HG03460 (cell line): ENCODE data around the gene EFCAB14.
"Not testable (repeated sequence)": the region's sequence is repeated elsewhere in the genome, so short reads cannot be mapped to it uniquely, and the experiment has no call there.

Experiments
- ATAC-seq: cut with Tn5 transposase; IDR thresholded peaks from one replicate; pipeline ENCODE4 v1.9.1; 2021; ENCODE audit not compliant: unreplicated experiment

EFCAB14 gene

DNA sequence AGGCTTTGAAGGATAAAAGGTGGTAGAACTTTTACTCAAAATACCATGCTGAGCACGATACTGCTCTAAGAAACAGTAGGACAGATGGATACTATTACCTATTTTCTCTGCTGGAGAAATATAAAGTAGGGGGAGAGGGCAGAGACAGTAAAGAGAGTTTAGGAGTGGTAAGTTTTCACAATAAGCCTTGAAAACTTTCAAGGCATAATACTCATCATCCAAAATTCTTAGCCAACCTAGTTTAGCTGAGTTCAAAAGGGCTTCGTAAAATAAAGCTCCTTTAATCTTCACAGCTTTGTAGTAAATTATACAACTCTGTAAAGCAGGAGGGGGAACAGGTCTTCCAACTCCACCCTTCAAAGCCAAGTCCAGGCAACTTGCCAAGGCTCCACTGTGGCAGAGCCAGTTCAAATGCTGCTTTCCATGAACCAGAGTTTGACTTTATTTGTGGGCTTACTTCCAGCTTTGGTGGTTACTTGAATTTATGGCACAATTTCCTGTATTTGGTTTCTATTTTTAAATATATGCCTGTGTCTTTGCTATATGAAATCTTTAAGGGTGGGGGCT lies 31.7 kb downstream of the EFCAB14 start:
- no peak for ATAC-seq

DNA sequence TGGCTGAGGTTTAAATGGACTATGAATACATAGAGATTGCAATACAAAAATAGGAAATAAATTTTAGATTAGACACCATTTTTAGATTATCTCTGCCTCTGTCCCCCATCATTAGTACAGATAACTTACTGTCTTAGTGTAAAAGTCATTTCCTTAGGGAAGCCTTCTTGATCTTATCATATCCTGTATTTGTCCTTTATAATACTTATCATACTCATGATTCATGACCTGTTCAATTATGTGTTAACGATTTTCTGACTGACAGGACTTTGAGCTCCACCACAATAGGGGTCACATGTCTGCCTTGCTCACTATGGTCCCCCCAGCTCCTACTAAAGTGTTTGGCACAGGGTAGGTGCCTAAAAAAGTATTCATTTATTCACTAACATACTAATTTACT lies 32.7 kb downstream of the EFCAB14 start:
- no peak for ATAC-seq

- ATAC-seq: no peak
Measured at GRCh38 chr1:46684670-46685069, 34.2 kb downstream of the EFCAB14 start.

DNA sequence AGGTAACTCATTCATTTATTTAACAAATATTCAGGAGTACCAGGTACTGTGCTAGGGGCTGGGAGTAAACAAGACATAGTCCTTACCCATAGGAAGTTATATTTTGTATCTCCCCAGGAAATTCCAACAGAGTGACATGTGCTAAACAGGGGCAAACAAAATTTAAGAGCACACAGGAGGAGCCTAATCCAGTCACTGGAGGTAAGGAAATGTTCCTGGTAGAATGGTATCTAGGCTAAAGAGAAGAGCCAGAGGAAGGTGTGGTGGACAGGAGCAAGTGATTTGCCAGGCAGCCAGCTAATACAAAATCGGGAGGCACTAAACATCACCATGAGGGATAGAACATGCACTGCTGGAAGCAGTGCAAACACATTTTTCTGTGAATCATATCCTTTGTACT lies 36.9 kb downstream of the EFCAB14 start:
- no peak for ATAC-seq

GRCh38 chr1:46681333-46682034 lies 37.4 kb downstream of the EFCAB14 start:
- ATAC-seq: no peak

DNA sequence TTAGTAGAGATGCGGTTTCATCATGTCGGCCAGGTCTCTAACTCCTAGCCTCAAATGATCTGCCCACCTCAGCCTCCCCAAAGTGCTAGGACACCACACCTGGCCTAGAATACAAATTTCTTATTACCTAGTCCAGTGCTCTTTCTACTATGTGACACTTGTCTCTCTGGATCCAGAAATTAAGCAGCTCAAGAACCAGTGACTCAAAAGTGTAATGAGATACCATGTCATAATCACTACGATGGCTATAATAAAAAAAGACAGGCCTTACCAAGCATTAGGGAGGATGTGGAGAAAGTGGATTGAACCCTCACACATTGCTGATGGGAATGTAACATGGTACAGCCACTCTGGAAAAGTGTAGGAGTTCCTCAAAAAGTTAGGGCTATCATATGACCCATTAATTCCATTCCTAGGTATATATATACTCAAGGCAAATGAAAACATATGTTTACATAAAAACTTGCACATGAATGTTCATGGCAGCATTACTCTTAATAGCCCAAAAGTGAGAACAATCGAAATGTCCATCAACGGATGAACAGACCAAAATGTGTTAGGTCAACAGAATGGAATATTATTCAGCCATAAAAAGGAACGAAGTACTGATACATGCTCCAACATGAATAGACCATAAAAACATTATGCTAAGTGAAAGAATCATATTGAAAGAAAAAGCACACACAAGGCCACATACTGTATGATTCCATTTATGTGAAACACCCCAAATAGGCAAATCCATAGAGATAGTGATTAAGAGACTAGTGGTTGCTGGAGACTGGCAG lies 38.9 kb downstream of the EFCAB14 start:
- ATAC-seq: no peak

GRCh38 chr1:46677339-46677738 lies 41.6 kb downstream of the EFCAB14 start:
- no peak for ATAC-seq

- no peak for ATAC-seq
Measured at GRCh38 chr1:46676531-46676930, 42.4 kb downstream of the EFCAB14 start.

GRCh38 chr1:46675549-46676314 lies 43.2 kb downstream of the EFCAB14 start:
- peak; percentile 72 for ATAC-seq

- no peak for ATAC-seq
Measured at GRCh38 chr1:46673749-46674182, 45.1 kb downstream of the EFCAB14 start.

- ATAC-seq: no peak
Measured at GRCh38 chr1:46672696-46673095, 46.2 kb downstream of the EFCAB14 start.

DNA sequence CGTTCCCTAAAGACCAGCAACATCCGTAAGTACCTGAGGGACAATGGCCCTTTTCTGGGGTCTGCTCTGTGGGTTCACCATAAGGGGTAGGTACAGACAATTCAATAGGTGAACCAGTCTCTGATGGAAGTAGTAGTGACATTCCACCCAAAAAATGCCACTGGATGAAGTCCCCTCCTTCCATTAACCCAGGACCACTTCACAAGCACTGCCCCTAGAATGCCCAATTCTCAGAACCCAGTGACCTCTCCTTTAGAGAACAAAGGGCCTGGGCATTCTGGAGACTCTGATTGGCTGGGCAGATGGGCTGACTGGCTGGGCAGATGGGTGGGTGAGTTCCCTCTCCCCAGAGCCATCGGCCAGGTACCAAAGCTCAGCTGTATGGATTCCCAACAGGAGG lies 47.4 kb downstream of the EFCAB14 start, which contains the start of gene TEX38:
Gene TEX38, plus strand, starts transcription at position 301 of the 400 bp plus-strand sequence. Its CDS starts 81 bp downstream, at position 382.
- ATAC-seq: no peak

GRCh38 chr1:46670134-46670533 lies 48.8 kb downstream of the EFCAB14 start:
- ATAC-seq: no peak

GRCh38 chr1:46667782-46668760 lies 50.8 kb downstream of the EFCAB14 start, which contains the start of gene ATPAF1:
Gene ATPAF1, minus strand, starts transcription at chr1:46668364. Its CDS starts 42 bp downstream, at chr1:46668322.
- ATAC-seq: peak; percentile 65

DNA sequence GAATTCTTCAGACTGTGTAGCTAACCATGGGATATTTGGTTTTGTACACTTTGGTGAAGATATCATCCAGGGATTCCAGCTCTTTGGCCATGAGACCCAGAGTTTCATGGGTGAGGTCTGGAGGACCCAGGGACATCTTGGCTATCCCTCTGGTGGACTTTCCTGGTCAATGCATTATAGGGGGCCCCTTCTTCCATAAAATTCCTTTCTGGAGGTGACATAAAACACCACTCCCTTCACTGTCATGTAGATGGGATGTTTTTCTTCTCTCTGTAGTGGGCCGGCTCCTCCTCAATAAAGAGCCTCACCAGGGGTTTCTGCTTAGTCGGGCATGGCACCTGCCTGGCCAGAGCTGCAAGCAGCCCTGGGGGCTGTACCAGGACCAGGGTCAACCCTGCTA lies 52.9 kb downstream of the EFCAB14 start:
- no peak for ATAC-seq

DNA sequence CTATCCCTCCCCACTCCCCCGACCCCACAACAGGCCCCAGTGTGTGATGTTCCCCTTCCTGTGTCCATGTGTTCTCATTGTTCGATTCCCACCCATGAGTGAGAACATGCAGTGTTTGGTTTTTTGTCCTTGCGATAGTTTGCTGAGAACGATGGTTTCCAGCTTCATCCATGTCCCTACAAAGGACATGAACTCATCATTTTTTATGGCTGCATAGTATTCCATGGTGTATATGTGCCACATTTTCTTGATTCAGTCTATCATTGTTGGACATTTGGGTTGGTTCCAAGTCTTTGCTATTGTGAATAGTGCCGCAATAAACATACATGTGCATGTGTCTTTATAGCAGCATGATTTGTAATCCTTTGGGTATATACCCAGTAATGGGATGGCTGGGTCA lies 56.0 kb downstream of the EFCAB14 start:
- not testable (repeated sequence) for ATAC-seq

DNA sequence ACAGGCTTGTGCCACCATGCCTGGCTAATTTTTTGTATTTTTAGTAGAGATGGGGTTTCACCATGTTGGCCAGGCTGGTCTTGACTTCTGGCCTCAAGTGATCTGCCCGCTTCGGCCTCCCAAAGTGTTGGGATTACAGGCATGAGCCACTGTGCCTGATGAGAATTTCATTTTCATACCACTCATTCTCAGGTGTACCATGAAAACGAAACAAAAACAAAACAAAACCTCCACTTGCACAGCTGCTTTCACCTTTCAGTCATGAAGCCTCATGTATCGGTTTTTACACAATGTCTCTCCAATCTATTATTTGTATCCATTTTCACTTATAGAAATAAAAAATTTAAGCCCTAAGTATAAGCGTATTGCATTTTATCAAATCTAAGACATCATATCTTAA lies 58.8 kb downstream of the EFCAB14 start:
- ATAC-seq: peak; percentile 81

- ATAC-seq: peak; percentile 20
Measured at GRCh38 chr1:46659307-46659870, 59.5 kb downstream of the EFCAB14 start.

- ATAC-seq: no peak
Measured at GRCh38 chr1:46657775-46658174, 61.1 kb downstream of the EFCAB14 start.

- no peak for ATAC-seq
Measured at GRCh38 chr1:46656643-46657042, 62.3 kb downstream of the EFCAB14 start.
